Hepatocyte (in vitro differentiated cells): Measurements from ENCODE around the gene MYO1B.

Source experiments
- EZH2 ChIP-seq: fragments of 200-600 bp; sonication (generic); IDR thresholded peaks from 2 replicates; pipeline ENCODE4 v1.6.1; 2016; ENCODE audit warnings: antibody characterized with exemption, mild to moderate bottlenecking, borderline replicate concordance
- TF ChIP-seq, protein P1 (sequence below): fragments of 200-600 bp; sonication (generic); IDR thresholded peaks from 2 replicates; pipeline ENCODE4 v1.5.1; 2016; ENCODE audit warnings: antibody characterized with exemption, mild to moderate bottlenecking; ENCODE audit not compliant: poor library complexity

DNA sequence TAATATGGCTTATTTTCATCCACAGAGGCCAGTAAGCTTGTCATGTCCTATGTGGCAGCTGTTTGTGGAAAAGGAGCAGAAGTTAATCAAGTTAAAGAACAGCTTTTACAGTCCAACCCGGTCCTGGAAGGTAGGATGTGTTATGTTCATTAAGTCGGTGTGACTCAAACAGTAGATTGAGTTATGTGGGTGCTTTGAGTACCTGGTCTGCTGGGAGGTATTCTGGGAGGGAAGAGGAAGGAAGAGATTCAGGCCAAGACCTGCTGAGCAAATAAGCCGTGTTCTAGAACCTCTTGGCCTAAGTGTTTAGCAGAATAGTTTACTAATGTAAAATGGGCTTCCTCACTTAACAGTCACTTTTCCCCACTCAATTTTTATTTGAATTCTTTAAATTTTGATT, 96.2 kb downstream of the MYO1B start:
- TF ChIP-seq, protein P1, sequence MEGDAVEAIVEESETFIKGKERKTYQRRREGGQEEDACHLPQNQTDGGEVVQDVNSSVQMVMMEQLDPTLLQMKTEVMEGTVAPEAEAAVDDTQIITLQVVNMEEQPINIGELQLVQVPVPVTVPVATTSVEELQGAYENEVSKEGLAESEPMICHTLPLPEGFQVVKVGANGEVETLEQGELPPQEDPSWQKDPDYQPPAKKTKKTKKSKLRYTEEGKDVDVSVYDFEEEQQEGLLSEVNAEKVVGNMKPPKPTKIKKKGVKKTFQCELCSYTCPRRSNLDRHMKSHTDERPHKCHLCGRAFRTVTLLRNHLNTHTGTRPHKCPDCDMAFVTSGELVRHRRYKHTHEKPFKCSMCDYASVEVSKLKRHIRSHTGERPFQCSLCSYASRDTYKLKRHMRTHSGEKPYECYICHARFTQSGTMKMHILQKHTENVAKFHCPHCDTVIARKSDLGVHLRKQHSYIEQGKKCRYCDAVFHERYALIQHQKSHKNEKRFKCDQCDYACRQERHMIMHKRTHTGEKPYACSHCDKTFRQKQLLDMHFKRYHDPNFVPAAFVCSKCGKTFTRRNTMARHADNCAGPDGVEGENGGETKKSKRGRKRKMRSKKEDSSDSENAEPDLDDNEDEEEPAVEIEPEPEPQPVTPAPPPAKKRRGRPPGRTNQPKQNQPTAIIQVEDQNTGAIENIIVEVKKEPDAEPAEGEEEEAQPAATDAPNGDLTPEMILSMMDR = no peak
- no peak for TF ChIP-seq EZH2
